HG03103 (cell line): ENCODE results near the gene DLK1.

Source experiments
- ATAC-seq: cut with Tn5 transposase; IDR thresholded peaks from one replicate; pipeline ENCODE4 v1.9.1; 2021; ENCODE audit warnings: low read depth; ENCODE audit not compliant: unreplicated experiment

DLK1 gene

GRCh38 chr14:100786576-100787219 lies 60.0 kb downstream of the DLK1 start:
- ATAC-seq: no peak

- no peak for ATAC-seq
Observed at GRCh38 chr14:100787659-100788058, 61.0 kb downstream of the DLK1 start.
